GM19193 (cell line): ENCODE data around the gene ATF7.
A peak's percentile ranks its signal among the peaks of the same experiment; 100 is the strongest.

Experiments used
- POLR2A ChIP-seq: IDR thresholded peaks from 4 replicates; pipeline ENCODE4 v1.6.1; 2011; ENCODE audit not compliant: insufficient read depth, insufficient read length; ENCODE audit errors: extremely low read depth

The ATF7 gene

DNA sequence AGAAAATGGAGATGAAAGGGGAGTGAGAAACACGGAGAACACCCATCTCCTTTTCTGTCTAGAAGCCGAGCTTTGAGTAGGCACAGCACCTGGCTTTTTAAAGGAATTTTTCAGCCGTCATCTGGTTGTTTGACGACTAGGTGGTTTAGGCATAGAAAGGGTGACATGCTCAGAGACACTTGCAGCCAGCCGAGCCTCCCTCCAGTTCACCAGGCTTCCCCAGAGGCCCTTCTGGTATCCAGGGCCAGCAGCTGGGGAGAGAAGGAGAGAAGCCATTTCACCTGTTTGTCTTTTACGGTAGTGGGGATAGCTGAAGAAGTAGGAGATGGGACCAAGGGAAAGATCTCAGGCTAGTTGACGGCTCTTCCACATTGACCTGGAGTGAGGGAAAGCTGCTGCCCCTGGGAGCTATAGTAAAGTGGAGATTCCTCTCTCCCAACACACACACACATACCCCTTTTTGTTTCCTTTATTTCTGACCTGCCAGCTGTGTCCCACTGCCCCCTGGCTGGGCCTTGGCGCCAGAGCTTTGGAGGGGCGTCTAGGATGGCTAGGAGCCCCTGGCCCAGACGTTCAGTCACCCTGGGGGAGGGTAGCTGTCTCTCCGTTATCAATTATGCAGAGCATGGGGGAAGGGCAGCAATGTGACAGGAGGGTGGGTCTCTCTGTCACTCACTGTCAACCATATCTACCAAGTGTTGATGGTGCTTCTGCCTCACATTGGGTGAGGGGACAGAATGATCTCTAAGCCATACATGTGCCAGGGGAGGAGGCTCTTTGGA, 132.4 kb downstream of the ATF7 start:
- TF ChIP-seq POLR2A = no peak

DNA sequence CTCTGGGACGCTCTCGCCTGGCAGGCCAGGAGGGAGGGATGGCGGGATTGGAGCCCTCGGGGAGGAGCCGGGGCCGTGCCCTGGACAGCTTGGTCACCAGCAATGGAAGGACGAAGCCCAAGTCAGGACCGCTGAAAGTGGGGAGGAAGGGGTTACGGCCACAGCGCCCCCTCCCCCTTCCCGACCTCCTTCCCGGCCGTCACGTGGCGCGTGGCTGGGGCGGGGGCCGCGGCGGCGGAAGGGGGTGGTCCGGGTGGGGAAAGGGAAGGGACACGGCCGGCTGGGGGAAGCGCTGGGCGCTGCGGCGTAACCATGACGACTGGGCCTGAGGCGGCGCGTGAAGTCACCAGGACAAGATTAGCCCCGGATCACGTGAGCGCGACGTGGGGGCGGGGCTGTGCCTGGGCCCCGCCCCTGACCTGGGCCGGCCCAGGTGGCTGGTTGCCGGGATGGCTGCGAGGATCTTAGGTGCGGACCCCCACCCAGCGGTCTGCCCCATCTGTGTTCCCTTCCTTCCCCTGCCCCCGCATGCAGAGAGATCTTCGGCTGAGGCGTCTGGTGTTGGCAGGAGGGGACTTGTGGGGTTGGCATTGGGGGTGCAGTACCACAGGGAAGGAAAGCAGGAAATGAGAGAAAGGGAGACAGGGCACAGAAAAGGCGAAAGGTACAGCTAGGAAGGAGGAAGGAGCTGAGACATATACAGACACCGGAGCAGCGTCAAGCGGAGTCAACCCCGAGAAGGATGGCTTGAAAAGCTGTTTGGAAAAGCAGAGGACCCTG, 133.2 kb downstream of the ATF7 start:
- peak; percentile 85 for TF ChIP-seq POLR2A

DNA sequence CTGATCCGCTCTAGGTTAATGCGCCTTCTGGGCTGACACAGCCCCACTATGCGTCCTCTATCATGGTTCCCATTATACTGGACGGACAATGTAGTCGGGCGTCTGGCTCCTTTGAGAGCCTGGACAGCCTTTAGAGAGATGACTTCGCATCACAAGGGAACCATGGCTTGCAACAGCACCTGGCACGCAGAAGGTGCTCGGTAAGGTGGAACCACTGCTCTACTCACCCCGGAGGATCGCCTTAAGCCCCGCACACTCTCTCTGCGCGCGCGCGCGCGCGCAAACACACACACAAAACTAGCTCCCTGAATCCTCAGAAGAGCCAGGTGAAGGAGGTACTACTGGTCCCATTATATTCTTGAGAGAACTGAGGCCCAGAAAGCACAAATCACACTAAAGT, 134.0 kb downstream of the ATF7 start:
- no peak for TF ChIP-seq POLR2A

DNA sequence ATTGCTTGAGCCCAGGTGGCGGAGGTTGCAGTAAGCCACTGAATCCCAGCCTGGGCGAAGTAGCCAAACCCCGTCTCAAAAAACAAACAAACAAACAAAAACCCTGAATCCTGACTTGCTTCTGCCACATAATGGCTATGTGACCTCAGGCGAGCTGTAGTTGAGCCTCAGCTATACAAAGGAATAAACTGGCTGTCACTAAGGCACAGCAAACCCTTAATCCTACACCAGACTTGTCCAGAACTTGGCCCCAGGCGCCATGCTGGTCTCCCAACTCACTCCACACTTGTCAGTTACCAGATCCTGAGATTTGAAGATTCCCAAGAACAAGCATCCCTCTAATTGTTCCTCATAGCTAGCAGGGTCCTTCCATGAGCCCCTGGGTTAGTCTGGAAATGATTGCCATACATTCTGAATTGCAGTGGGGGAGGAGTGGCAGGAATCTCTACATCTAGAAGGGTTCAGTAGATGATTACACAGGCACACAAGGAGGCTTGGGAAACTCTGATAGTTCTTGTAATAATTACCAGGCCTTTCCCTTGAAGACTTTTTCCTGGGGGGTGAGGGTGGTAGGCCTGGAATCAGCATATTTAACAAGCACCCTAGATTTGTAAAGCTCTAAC, 136.8 kb downstream of the ATF7 start:
- no peak for TF ChIP-seq POLR2A

DNA sequence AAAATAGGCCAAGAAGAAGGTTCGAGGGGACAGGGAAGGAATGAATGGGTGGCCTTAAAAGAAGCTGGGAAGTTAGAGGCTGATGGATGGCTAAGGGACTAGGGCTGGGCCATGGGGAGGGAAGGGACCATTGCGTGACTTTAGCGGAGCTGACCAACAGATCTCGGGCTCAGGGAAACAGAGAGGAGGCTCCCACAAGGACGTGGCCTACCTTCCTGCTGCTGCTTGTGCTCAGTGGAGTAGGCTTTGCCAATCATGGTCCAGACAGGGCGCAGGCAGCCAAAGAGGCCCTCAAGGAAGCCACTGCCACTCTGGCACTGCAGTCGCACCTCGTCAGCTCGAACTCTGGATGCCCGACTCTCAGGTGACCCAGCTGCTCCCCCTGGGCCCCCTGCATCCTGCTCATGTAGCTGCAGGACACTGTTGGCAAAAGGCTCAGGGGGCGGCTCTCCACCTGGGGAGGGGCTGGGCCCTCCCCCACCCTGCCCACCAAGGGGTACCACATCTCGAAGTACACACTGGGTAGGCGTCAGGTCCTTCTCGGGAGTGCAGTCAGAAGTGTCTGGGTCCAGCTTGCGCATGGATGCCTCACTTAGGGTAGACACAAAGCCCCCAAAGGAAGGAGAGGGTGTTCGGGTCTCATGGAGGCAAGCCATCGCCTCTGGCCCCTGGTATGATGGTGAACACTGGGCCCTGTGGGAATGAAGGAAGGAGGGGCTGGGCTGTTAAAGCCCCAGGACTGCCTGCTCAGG, 139.3 kb downstream of the ATF7 start:
- TF ChIP-seq POLR2A = no peak

DNA sequence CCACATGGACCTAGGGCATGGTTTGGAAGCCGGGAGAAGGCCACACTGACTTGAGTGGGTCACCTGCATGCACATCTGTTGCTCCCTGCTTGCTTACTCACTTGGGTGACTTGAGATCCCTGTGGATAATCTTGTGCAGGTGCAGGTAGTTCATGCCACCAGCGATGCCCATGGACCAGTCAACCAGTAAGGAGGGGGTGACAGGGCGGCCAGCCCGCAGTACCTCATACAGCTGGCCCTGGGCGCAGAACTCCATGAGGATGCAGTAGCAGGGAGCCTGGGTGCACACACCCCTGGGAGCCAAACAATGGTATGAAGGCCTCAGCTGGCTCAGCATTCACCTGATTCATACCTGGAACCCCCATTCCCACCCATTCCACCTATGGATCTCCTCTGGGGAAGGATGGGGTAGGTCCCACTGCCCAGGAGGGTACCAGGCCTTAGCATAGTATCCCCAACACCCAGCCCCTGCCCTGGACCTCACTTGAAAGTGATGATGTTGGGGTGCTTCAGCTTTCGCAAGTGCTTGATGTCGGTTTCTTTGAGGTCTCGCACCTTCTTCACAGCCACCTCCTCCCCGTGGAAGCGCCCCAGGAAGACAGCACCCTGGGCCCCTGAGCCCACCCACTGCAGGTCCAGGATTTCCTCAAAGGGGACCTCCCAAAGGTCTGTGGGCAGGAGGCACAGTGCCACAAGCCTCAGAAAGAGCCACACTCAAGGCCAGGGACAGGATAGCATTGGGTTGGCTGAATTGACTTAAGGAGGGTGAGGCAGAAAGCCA, 140.0 kb downstream of the ATF7 start:
- TF ChIP-seq POLR2A = no peak

DNA sequence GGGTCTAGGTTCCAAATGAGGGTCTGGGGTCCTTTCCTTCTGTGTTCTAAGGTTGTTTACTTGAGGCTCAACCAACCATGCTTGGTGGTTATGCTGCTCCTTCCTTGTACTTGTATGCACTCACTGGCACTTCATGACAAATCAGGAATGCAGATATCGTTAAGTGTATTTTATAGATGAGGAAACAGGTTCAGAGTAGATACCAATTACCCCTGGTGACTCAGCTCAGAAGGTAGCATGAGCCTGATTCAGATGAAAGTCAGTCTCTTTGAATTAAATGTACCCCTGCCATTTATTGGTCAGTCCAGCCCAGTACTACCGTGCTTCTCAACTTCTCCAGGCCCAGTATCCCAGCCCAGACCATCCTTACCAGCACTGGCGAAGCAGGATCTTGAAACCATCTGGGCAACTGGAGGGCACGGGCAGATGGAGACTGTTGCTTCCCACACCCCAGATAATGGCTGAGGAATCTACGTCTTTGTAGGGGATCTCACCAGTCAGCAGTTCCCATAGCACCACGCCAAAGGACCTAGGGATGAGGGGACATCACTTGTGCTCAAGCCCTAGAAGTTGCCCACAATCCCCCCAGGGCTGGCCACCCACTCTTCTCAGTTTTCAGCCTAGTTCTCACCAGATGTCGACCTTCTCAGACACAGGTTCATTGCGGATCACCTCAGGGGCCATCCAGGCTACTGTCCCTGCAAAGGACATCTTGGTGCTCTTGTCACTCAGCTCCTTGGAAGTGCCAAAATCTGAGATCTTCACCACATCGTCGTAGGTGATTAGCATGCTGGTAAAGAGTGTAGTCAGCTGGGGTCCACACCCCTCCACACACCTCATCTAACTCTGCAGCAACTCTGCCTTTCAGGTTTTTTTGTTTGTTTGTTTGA, 141.3 kb downstream of the ATF7 start:
- TF ChIP-seq POLR2A = peak; percentile 36

DNA sequence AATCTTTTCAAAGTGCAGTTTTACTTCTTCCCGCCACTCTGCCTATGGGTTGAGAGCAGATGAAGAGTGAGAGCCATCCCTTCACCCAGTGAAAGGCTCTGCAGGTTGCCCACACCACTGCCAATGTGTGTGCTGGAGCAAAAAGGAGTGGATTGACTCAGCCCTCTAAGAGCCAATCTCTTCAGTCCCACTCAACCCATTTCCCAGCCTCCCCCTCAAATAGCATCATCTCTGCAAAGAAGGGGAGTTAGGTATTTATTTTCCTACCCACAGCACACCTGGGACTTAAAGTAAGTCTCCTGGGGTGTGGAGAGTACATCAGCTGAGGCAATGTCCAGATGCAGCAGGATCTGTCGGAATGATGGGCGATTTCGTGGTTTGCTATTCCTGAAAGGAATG, 142.2 kb downstream of the ATF7 start:
- TF ChIP-seq POLR2A = no peak

DNA sequence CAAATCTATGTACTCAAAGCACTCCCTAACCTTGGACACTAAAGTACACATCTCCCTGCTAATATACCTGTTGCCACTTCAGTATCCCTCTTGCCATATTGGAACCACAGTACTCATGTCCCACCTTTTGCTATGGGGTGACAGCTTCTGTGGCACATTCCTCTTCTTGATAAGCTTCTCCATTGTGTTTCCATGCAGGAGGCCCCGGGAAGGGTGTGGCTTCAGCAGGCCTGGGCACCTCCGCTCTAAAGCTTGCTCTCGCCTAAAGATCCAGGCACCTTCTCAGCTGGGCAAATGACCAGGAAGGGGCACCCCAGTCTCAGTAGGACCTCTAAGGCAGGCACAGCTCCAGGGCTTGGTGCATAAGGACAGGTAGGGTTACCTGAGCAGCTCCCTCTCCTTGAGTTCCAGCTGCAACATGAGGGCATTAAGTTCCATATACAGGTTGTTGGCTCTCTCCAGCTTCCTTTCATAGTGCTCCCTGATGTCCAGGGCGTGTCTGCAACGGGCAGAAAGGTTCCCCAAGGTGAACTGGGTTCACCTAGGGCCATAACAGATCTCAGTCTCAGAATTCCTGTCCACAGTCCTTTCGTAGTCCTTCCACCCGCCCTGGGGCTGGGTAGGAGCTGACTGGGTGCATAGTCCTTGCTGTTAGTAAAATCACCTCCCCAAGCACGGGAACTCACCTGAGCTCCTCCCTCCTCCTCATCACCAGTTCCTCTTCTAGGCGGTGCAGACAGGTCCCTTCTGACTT, 142.8 kb downstream of the ATF7 start:
- TF ChIP-seq POLR2A = peak; percentile 48

DNA sequence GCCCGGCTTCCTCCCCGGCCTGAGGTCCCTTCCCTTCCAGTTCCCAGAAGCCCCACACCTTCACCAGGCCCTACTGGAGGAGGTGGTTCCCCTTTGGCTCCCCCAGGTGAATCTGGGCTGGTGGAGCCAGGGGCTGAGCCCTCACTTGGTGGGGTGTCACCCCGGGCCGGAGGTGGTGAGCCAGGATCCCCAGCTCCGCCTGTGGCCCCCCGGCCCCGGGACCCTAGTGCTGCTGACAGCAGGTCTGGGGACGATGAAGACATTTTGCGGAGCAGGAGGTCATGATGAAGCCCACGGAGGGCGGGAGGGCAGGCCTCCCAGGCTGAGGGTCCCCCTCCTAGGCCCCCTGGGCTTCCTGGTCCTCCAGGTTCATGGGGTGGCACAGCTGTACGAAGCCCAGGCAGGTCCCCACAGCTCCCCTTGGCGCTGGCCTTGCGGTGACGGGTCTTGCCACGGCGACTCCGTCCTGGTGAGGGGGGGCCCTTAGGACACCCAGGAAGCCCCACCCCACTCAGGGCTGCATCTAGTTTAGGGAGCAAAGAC, 143.5 kb downstream of the ATF7 start:
- TF ChIP-seq POLR2A = peak; percentile 61

DNA sequence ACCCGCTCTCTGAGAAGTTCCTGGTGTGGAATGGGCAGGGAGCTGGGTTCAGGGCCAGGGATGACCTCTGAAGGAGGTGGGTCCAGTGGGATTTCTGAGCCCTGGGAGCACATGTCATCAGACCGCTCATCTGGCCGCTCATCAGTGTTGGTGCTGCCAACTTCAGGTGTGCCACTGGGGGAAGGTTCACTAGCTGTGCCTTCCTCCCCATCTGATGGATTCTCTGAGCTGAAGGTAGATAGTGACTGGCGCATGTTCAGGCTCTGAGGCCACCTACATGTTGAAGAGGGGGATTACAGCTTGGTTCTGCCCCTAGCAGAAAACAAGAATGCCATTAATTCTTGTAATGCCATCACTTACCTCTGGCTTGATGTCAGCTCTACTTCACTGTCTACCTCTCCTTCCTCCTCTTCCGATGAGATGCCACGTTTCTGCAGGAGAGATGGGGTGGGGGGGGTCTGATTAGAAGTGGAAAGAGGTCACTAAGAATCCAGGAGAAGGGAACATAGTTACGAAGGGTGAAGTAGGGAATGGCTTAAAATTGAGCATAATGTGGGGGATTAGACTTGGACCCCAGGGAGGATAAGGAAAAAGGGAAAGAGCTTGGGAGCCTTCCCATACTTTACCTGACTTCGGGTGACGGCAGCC, 144.1 kb downstream of the ATF7 start:
- no peak for TF ChIP-seq POLR2A
